Endothelial cell of umbilical vein (primary cell): ENCODE data around the gene JAG2. TPM values are rescaled to one million over a fixed set of nuclear protein-coding genes. Genes with fewer than 3 reads are reported as not detected.

Source experiments
- BruUV-seq: library from RNA; stranded (reverse); fragments of 400-500 nt; replicated peaks from 2 replicates; lab custom pipeline; 2021; lab: Mats Ljungman, UMichigan
- CTCF ChIA-PET: fragments of 300-600, 350-600 bp; sonication (Branson Sonifier 250); formaldehyde crosslinking; loops from one replicate; lab custom pipeline; 2021; ENCODE audit warnings: antibody characterized with exemption, inconsistent platforms; lab: Charles Lee
- POLR2A ChIA-PET: fragments of 300-600, 350-600 bp; sonication (Branson Sonifier 250); formaldehyde crosslinking; loops from one replicate; lab custom pipeline; 2021; ENCODE audit warnings: antibody characterized with exemption, inconsistent platforms; lab: Charles Lee
- DNase-seq: peaks from one replicate; pipeline ENCODE4 v3.0.0-alpha.2; 2011; ENCODE audit warnings: low read depth, low spot score
- FAIRE-seq: peaks from 2 replicates; lab custom pipeline; 2011; peaks lifted over from hg19 to GRCh38; lab: Jason Lieb, UNC
- H2AFZ ChIP-seq: 2 replicates; pipeline ENCODE4 v1.6.0; 2012; ENCODE audit warnings: low read depth, low read length, control low read depth, inconsistent platforms
- H3K27ac ChIP-seq: 2 replicates; pipeline ENCODE4 v1.5.1; 2011; ENCODE audit warnings: low read depth, mild to moderate bottlenecking, control low read depth, low read length, moderate library complexity; ENCODE audit not compliant: insufficient read depth
- H3K27me3 ChIP-seq, 2 experiments: 2 replicates each; pipeline versions ENCODE4 v1.6.0 to v1.6.1; 2011; ENCODE audit warnings: low read length in 2 of 2, mixed read lengths in 1 of 2; ENCODE audit not compliant: control insufficient read depth in 2 of 2, insufficient read depth in 2 of 2
- H3K36me3 ChIP-seq, 2 experiments: 2 replicates in 1 of 2; 3 replicates in 1 of 2; pipeline ENCODE4 v1.5.1; 2011; ENCODE audit warnings: low read length in 2 of 2, mild to moderate bottlenecking in 1 of 2, moderate library complexity in 1 of 2; ENCODE audit not compliant: control insufficient read depth in 2 of 2, insufficient read depth in 2 of 2; ENCODE audit errors: extremely low read depth in 1 of 2
- H3K4me1 ChIP-seq: 3 replicates; pipeline ENCODE4 v1.5.1; 2011; ENCODE audit warnings: mild to moderate bottlenecking, low read length; ENCODE audit not compliant: control insufficient read depth, insufficient read depth; ENCODE audit errors: extremely low read depth
- H3K4me2 ChIP-seq: 2 replicates; pipeline ENCODE4 v1.6.1; 2011; ENCODE audit warnings: low read length, control low read depth, mixed read lengths; ENCODE audit not compliant: insufficient read depth
- H3K4me3 ChIP-seq, 3 experiments: fragments of 200-600 bp in 1 of 3; sonication (generic), shearing (Covaris generic) in 1 of 3; replicated peaks in 1 of 3; 2 replicates each; pipeline ENCODE4 v1.5.1; 2011 to 2016; ENCODE audit warnings: control low read depth in 3 of 3, low read length in 3 of 3, mild to moderate bottlenecking in 2 of 3, inconsistent platforms in 1 of 3, low read depth in 1 of 3, moderate library complexity in 1 of 3; ENCODE audit not compliant: insufficient read depth in 1 of 3
- H3K79me2 ChIP-seq: 2 replicates; pipeline ENCODE4 v1.6.0; 2012; ENCODE audit warnings: low read length, inconsistent platforms; ENCODE audit not compliant: control insufficient read depth, insufficient read depth
- H3K9ac ChIP-seq: replicated peaks from 2 replicates; pipeline ENCODE3; 2011; ENCODE audit warnings: low read length, control low read depth; ENCODE audit not compliant: insufficient read depth; ENCODE audit errors: extremely low read depth
- H3K9me1 ChIP-seq: replicated peaks from 3 replicates; pipeline ENCODE4 v1.6.0; 2011; ENCODE audit warnings: mild to moderate bottlenecking, low read length; ENCODE audit not compliant: control insufficient read depth, insufficient read depth; ENCODE audit errors: extremely low read depth
- H3K9me3 ChIP-seq: replicated peaks from 2 replicates; pipeline ENCODE4 v1.5.1; 2012; ENCODE audit warnings: low read length, inconsistent platforms; ENCODE audit not compliant: control insufficient read depth, insufficient read depth
- H4K20me1 ChIP-seq: replicated peaks from 2 replicates; pipeline ENCODE3; 2011; ENCODE audit warnings: mild to moderate bottlenecking, low read length; ENCODE audit not compliant: control insufficient read depth, insufficient read depth; ENCODE audit errors: extremely low read depth
- EZH2 ChIP-seq: IDR thresholded peaks from 2 replicates; pipeline ENCODE4 v1.6.1; 2012; ENCODE audit warnings: borderline replicate concordance, low read depth, mild to moderate bottlenecking, moderate library complexity, low read length, inconsistent platforms; ENCODE audit not compliant: severe bottlenecking
- GATA2 ChIP-seq: IDR thresholded peaks from 2 replicates; pipeline ENCODE4 v1.7.0; 2011; ENCODE audit warnings: low read depth, mild to moderate bottlenecking, moderate library complexity, mixed read lengths, low read length; ENCODE audit not compliant: insufficient read length, insufficient read depth
- JUN ChIP-seq: IDR thresholded peaks from 2 replicates; pipeline ENCODE4 v1.6.1; 2011; ENCODE audit warnings: borderline replicate concordance, low read depth; ENCODE audit not compliant: insufficient read length, insufficient read depth
- MYC ChIP-seq: IDR thresholded peaks from one replicate; pipeline ENCODE4 v1.6.1; 2011; ENCODE audit warnings: mild to moderate bottlenecking, low read depth, low read length
- POLR2A ChIP-seq: IDR thresholded peaks from 2 replicates; pipeline ENCODE4 v1.6.1; 2012; ENCODE audit warnings: low read depth, mild to moderate bottlenecking, control low read depth, low read length
- POLR2AphosphoS5 ChIP-seq: IDR thresholded peaks from 2 replicates; pipeline ENCODE4 v1.6.1; 2012; ENCODE audit warnings: low read depth, mild to moderate bottlenecking, control low read depth, low read length, moderate library complexity; ENCODE audit not compliant: insufficient read depth
- dilution Hi-C: fragments of 300-500 bp; cut with MboI; formaldehyde crosslinking; loops from one replicate; pipeline ENCODE4 v1.15.0; 2019; ENCODE audit warnings: low sequenced_read_pairs; ENCODE audit not compliant: extremely low pct_ligation_motif_present
- intact Hi-C: fragments of 100-400 bp; cut with micrococcal nuclease; formaldehyde crosslinking; loops from one replicate; pipeline ENCODE4 v1.10.0; 2022
- polyA plus RNA-seq, 4 experiments: library from polyadenylated mRNA; depleted of rRNA in 3 of 4; stranded (reverse) in 3 of 4; unstranded in 1 of 4; fragments of >200 nt; gene quantifications; 2 replicates each; pipeline versions ENCODE4 v1.2.1 to v1.2.3, GENCODE V29; 2011 to 2012; ENCODE audit warnings: missing spikeins in 1 of 4
- total RNA-seq: library from RNA; stranded (reverse); gene quantifications from 2 replicates; pipeline ENCODE4 v1.2.3, GENCODE V29; 2021
- TF ChIP-seq, protein P1 (sequence below): IDR thresholded peaks from 2 replicates; pipeline ENCODE4 v1.6.1; 2011; ENCODE audit not compliant: insufficient read depth, insufficient read length
- TF ChIP-seq, protein P2 (sequence below), 2 donors: IDR thresholded peaks; 1 replicate in 1 of 2; 2 replicates in 1 of 2; pipeline ENCODE4 v1.5.1; 2011; ENCODE audit warnings: low read length in 2 of 2, mild to moderate bottlenecking in 2 of 2, moderate library complexity in 2 of 2, control low read depth in 1 of 2, inconsistent platforms in 1 of 2, low read depth in 1 of 2; ENCODE audit not compliant: insufficient read depth in 1 of 2; ENCODE audit errors: extremely low read depth in 1 of 2

JAG2 gene
- total and polyA plus RNA-seq, 2 donors (not counting 3 experiments of a cell fraction or from before 2014, with no cell fraction given): 105 to 128 TPM

DNA sequence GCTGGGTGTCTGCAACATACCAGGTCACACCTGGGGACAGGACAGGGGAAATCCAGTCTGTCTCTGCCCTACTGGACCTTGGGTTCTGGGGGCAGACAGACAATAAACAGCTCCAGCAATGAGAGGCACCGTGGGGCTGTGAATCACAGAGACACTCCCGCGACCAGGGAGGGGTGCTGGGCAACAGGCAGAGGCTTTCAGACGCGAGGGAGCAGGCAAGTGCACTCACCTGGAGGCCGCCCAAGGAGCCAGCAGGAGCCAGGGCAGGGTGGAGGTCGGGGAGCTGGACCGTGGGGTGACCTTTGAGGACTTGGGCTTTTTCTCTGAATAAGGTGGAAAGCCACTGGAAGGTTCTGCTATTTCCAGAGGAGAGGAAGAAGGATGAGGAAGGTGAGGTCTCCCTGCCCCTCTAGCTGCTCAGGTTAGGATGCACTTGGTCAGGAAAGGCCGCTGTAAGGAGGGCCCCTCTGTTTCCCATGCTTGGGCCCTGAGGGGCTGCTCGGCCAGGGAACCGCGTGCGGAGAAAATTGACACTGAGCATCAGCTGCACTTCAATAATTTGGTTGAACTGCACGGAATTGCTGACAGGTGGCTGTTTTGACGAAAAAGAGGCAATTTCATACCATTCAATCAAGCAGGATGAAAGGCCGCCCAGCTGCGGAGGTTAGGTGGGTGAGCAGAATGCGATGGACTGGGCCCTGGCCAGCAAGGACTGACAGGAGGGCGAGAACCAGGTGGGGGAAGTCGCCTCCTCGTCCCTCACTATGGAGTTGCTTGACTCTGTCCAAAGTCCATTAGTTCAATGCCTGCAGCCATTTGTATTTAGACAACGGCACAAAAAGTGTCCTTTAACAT is 42.2 kb downstream of the JAG2 start:
- Histone ChIP-seq H3K27ac (no peak overlapping the region), H2AFZ (no peak overlapping the region), H3K9me3 (no peaks in the 10 kb centered on the region), H3K27me3 (peaks cover 15 to 18% of the 10 kb centered on the region in 2 experiments), H3K4me2 (no peak overlapping the region), H3K9me1 (no peaks in the 10 kb centered on the region), H3K4me3 (no peak overlapping the region), H4K20me1 (no peaks in the 10 kb centered on the region), H3K36me3 (no peaks in the 10 kb centered on the region), H3K9ac (no peak overlapping the region), H3K79me2 (no peaks in the 10 kb centered on the region), H3K4me1 (no peaks in the 10 kb centered on the region)
- FAIRE-seq (no peak), DNase-seq (no peak)
- intact Hi-C loops (no loop called here), dilution Hi-C loops (no loop called here)
- TF ChIP-seq MYC (no peak), GATA2 (no peak), POLR2A (no peak), POLR2AphosphoS5 (no peak), JUN (no peak), EZH2 (no peak)
- TF ChIP-seq, protein P1, sequence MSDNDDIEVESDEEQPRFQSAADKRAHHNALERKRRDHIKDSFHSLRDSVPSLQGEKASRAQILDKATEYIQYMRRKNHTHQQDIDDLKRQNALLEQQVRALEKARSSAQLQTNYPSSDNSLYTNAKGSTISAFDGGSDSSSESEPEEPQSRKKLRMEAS: no peak
- TF ChIP-seq, protein P2, sequence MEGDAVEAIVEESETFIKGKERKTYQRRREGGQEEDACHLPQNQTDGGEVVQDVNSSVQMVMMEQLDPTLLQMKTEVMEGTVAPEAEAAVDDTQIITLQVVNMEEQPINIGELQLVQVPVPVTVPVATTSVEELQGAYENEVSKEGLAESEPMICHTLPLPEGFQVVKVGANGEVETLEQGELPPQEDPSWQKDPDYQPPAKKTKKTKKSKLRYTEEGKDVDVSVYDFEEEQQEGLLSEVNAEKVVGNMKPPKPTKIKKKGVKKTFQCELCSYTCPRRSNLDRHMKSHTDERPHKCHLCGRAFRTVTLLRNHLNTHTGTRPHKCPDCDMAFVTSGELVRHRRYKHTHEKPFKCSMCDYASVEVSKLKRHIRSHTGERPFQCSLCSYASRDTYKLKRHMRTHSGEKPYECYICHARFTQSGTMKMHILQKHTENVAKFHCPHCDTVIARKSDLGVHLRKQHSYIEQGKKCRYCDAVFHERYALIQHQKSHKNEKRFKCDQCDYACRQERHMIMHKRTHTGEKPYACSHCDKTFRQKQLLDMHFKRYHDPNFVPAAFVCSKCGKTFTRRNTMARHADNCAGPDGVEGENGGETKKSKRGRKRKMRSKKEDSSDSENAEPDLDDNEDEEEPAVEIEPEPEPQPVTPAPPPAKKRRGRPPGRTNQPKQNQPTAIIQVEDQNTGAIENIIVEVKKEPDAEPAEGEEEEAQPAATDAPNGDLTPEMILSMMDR (IDR thresholded peaks at IDR 0.05; ENCODE audit: extremely low read depth in 1 of 2, insufficient read depth in 1 of 2, low read depth in 1 of 2, low read length in 2 of 2): no peak
- ChIA-PET CTCF (no interaction called here), POLR2A (no interaction called here)
- no TSS peak for BruUV-seq
